Measurements from ENCODE around the gene RTP5.

Gene RTP5

DNA sequence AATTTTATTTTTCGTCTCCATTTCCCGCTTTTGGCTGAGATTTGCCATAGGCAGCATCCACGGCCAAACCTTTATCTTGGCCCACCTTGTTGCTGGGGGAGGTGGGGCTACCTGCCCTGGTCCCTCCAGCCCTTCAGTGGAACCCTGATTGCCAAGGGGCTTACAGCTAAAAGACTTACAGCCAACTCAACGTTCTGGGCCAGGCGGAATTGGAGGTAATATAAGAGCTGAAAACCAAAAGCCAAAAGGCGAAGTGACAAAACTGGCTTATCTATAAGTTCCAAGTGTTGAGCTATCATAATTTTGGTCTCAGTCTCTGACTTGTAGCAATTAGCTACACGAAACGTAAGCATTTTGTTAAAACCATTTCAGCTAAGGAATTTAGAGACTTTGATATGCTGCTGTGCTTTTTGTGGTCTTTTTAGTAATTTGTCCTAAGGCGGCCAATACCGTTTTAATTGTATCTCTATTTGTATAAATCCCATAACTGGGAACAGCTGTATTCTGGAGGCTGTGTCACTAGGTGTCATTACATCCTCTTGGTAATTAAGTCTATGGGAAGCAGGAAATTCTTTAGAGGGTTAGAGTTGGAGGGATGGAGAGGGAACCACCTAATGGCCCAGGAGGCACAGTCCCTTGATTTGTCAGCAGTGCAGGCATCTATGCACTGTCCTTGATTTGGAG, 34.9 kb upstream of the RTP5 start:
- no peak overlapping the region for H3K9ac ChIP-seq (ENCODE audit: low read length in 2 of 2)
- no peaks in the 10 kb centered on the region for H3K36me3 ChIP-seq (ENCODE audit: control insufficient read depth in 2 of 2, insufficient read depth in 2 of 2, low read length in 2 of 2)
- H3K4me1 ChIP-seq (ENCODE audit: control insufficient read depth, insufficient read depth, low read length): no peaks in the 10 kb centered on the region
- H3K9me3 ChIP-seq (ENCODE audit: control insufficient read depth in 2 of 2, low read length in 2 of 2): no peaks in the 10 kb centered on the region
- no peak overlapping the region for H3K27ac ChIP-seq (ENCODE audit: low read length)
- peaks cover 0 to 12% of the 10 kb centered on the region in 2 donors for H3K27me3 ChIP-seq (ENCODE audit: control insufficient read depth in 1 of 2, insufficient read depth in 2 of 2, low read length in 2 of 2)
- H3K4me3 ChIP-seq (ENCODE audit: low read length in 2 of 2): no peak overlapping the region

DNA sequence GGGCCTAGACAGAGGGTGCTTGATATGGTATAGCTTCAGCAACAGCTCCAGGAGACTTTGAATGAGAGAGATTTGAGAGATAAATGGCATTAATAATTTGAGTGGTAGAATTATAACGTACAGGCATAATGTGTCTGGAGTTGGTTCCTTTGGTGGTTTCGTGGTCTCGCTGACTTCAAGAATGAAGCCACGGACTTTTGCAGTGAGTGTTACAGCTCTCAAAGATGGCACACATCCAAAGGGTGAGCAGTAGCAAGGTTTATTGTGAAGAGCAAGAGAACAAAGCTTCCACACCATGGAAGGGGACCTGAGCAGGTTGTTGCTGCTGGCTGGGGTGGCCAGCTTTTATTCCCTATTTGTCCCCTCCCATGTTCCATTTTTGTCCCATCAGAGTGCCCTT, 33.9 kb upstream of the RTP5 start:
- H3K36me3 ChIP-seq (ENCODE audit: control insufficient read depth in 2 of 2, insufficient read depth in 2 of 2, low read length in 2 of 2): no peaks in the 10 kb centered on the region
- no peaks in the 10 kb centered on the region for H3K4me1 ChIP-seq (ENCODE audit: control insufficient read depth, insufficient read depth, low read length)
- H3K9me3 ChIP-seq (ENCODE audit: control insufficient read depth in 2 of 2, low read length in 2 of 2): no peaks in the 10 kb centered on the region
- peaks cover 0 to 12% of the 10 kb centered on the region in 2 donors for H3K27me3 ChIP-seq (ENCODE audit: control insufficient read depth in 1 of 2, insufficient read depth in 2 of 2, low read length in 2 of 2)
- no peak overlapping the region for H3K27ac ChIP-seq (ENCODE audit: low read length)
- H3K4me3 ChIP-seq (ENCODE audit: low read length in 2 of 2): no peak overlapping the region
- no peak overlapping the region for H3K9ac ChIP-seq (ENCODE audit: low read length in 2 of 2)

- H3K4me1 ChIP-seq (ENCODE audit: control insufficient read depth, insufficient read depth, low read length): no peaks in the 10 kb centered on the region
- no peak overlapping the region for H3K4me3 ChIP-seq (ENCODE audit: low read length in 2 of 2)
- no peaks in the 10 kb centered on the region for H3K9me3 ChIP-seq (ENCODE audit: control insufficient read depth in 2 of 2, low read length in 2 of 2)
- H3K27me3 ChIP-seq (ENCODE audit: control insufficient read depth in 1 of 2, insufficient read depth in 2 of 2, low read length in 2 of 2): peaks cover 0 to 12% of the 10 kb centered on the region in 2 donors
- no peak overlapping the region for H3K27ac ChIP-seq (ENCODE audit: low read length)
- no peak overlapping the region for H3K9ac ChIP-seq (ENCODE audit: low read length in 2 of 2)
- H3K36me3 ChIP-seq (ENCODE audit: control insufficient read depth in 2 of 2, insufficient read depth in 2 of 2, low read length in 2 of 2): no peaks in the 10 kb centered on the region
Observed at GRCh38 chr2:241836292-241836691, 33.2 kb upstream of the RTP5 start.

DNA sequence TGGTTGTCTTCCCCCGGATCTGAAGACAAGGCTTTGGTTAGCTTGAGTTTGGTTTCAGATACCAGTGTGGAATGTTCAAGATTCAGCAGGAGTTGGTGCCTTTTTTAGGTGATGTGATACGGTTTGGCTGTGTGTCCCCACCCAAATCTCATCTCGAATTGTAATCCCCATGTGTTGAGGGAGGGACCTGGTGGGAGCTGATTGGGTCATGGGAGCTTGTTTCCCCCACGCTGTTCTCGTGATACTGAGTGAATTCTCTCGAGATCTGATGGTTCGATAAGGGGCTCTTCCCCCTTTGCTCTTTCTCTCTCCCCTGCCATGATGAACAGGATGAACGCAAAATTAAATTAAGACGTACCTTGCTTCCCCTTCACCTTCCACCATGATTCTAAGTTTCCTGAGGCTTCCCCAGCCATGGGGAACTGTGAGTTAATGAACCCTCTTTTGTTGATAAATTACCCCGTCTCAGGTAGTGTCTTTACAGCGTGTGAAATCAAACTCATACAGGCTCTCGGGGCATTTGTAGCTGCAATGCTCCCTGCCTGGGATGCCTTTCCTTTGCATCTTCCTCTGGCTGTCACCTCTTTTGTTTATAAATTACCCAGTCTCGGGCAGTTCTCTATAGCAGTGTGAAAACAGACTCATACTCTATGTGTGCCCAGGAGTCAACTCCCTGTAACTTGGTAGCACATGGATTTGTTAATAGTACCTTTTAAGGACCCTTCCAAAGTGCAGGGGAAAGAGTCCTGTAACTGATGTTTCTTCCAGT, 32.1 kb upstream of the RTP5 start:
- H3K4me1 ChIP-seq (ENCODE audit: control insufficient read depth, insufficient read depth, low read length): no peaks in the 10 kb centered on the region
- H3K27me3 ChIP-seq (ENCODE audit: control insufficient read depth in 1 of 2, insufficient read depth in 2 of 2, low read length in 2 of 2): peaks cover 0 to 11% of the 10 kb centered on the region in 2 donors
- no peaks in the 10 kb centered on the region for H3K36me3 ChIP-seq (ENCODE audit: control insufficient read depth in 2 of 2, insufficient read depth in 2 of 2, low read length in 2 of 2)
- H3K4me3 ChIP-seq (ENCODE audit: low read length in 2 of 2): no peak overlapping the region
- H3K9me3 ChIP-seq (ENCODE audit: control insufficient read depth in 2 of 2, low read length in 2 of 2): no peaks in the 10 kb centered on the region
- H3K9ac ChIP-seq (ENCODE audit: low read length in 2 of 2): no peak overlapping the region
- H3K27ac ChIP-seq (ENCODE audit: low read length): no peak overlapping the region

DNA sequence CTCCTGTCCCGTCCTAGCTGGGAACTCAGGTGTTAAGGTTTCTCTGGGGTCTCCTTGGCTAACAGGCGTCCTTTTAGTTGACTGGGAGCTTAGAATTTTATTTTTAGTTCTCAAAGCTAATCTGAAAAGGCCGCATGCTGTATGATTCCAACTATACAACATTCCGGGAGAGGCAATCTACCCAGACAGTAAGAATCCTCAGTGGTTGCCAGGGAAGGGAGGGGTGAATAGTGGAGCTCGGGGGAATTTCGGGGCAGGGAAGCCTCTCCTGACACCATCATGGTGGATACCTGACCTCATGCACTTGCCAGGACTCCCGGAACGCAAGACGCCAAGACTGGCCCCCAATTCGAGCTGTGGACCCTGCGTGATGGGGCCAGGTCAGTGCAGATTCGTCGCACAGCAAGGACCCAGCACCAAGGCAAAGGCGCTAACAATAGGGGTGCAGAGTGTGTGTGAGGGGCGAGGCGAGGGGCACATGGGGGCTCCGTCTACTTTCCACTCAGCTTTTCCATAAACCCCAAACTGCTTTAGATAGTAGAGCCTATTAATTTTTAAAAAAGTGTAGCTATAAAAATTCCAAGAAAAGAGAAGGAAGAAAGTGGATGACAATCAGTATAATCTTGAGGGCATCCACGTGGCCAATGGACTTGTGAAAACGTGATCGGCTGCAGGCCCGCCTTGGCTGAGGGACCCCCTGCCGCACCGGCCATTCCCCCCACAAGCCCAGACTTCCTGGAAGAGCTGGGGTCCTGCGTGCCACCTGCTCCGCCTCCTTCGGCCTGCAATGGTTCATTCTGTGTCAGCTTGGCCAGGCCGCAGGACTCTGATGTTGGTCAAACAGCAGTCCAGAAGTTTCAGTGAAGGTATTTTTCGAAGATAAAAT, 28.1 kb upstream of the RTP5 start:
- no peaks in the 10 kb centered on the region for H3K27me3 ChIP-seq (ENCODE audit: control insufficient read depth in 1 of 2, insufficient read depth in 2 of 2, low read length in 2 of 2)
- peaks cover 11% of the 10 kb centered on the region for H3K4me1 ChIP-seq (ENCODE audit: control insufficient read depth, insufficient read depth, low read length)
- H3K27ac ChIP-seq (ENCODE audit: low read length): no peak overlapping the region
- H3K4me3 ChIP-seq (ENCODE audit: low read length in 2 of 2): no peak overlapping the region
- H3K36me3 ChIP-seq (ENCODE audit: control insufficient read depth in 2 of 2, insufficient read depth in 2 of 2, low read length in 2 of 2): no peaks in the 10 kb centered on the region
- H3K9me3 ChIP-seq (ENCODE audit: control insufficient read depth in 2 of 2, low read length in 2 of 2): no peaks in the 10 kb centered on the region
- H3K9ac ChIP-seq (ENCODE audit: low read length in 2 of 2): no peak overlapping the region

- H3K4me1 ChIP-seq (ENCODE audit: control insufficient read depth, insufficient read depth, low read length): peaks cover 11% of the 10 kb centered on the region
- H3K27ac ChIP-seq (ENCODE audit: low read length): no peak overlapping the region
- no peak overlapping the region for H3K9ac ChIP-seq (ENCODE audit: low read length in 2 of 2)
- no peaks in the 10 kb centered on the region for H3K27me3 ChIP-seq (ENCODE audit: control insufficient read depth in 1 of 2, insufficient read depth in 2 of 2, low read length in 2 of 2)
- no peaks in the 10 kb centered on the region for H3K9me3 ChIP-seq (ENCODE audit: control insufficient read depth in 2 of 2, low read length in 2 of 2)
- H3K36me3 ChIP-seq (ENCODE audit: control insufficient read depth in 2 of 2, insufficient read depth in 2 of 2, low read length in 2 of 2): no peaks in the 10 kb centered on the region
- H3K4me3 ChIP-seq (ENCODE audit: low read length in 2 of 2): no peak overlapping the region
Observed at GRCh38 chr2:241842067-241842415, 27.5 kb upstream of the RTP5 start.

DNA sequence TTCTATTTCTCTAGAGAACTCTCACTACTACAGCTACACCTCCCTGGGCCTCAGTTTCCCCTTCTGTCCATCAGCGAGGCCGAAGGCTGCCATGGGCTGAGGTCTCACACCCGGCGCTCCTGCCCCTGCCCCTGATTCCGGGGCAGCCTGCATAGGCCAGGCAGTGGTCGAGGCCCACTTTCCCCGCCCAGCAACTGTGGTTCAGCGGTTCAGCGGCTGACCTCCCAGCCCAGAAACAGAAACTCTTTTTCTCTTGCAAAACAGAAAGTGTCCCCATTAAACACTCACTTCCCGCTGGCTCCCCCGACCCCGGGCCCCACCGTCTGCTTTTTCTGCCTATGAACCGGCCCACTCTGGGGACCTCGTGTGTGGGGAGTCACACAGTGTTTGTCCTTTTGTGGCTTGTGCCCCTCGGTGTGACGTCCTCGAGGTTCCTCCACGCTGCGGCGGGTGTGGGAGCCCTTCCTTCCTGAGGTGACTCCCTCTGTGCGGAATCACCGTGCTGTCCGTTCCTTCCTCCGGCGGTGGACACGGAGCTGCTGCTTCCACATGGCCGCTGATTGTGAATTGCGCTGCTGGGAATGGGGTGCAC, 26.8 kb upstream of the RTP5 start:
- peaks cover 11% of the 10 kb centered on the region for H3K4me1 ChIP-seq (ENCODE audit: control insufficient read depth, insufficient read depth, low read length)
- no peaks in the 10 kb centered on the region for H3K27me3 ChIP-seq (ENCODE audit: control insufficient read depth in 1 of 2, insufficient read depth in 2 of 2, low read length in 2 of 2)
- H3K9me3 ChIP-seq (ENCODE audit: control insufficient read depth in 2 of 2, low read length in 2 of 2): no peaks in the 10 kb centered on the region
- no peak overlapping the region for H3K27ac ChIP-seq (ENCODE audit: low read length)
- no peak overlapping the region for H3K4me3 ChIP-seq (ENCODE audit: low read length in 2 of 2)
- H3K9ac ChIP-seq (ENCODE audit: low read length in 2 of 2): no peak overlapping the region
- H3K36me3 ChIP-seq (ENCODE audit: control insufficient read depth in 2 of 2, insufficient read depth in 2 of 2, low read length in 2 of 2): no peaks in the 10 kb centered on the region

GRCh38 chr2:241843321-241844065, 26.0 kb upstream of the RTP5 start:
- no peaks in the 10 kb centered on the region for H3K36me3 ChIP-seq (ENCODE audit: control insufficient read depth in 2 of 2, insufficient read depth in 2 of 2, low read length in 2 of 2)
- no peak overlapping the region for H3K4me3 ChIP-seq (ENCODE audit: low read length in 2 of 2)
- peaks cover 11% of the 10 kb centered on the region for H3K4me1 ChIP-seq (ENCODE audit: control insufficient read depth, insufficient read depth, low read length)
- H3K27ac ChIP-seq (ENCODE audit: low read length): no peak overlapping the region
- no peak overlapping the region for H3K9ac ChIP-seq (ENCODE audit: low read length in 2 of 2)
- H3K9me3 ChIP-seq (ENCODE audit: control insufficient read depth in 2 of 2, low read length in 2 of 2): no peaks in the 10 kb centered on the region
- no peaks in the 10 kb centered on the region for H3K27me3 ChIP-seq (ENCODE audit: control insufficient read depth in 1 of 2, insufficient read depth in 2 of 2, low read length in 2 of 2)

DNA sequence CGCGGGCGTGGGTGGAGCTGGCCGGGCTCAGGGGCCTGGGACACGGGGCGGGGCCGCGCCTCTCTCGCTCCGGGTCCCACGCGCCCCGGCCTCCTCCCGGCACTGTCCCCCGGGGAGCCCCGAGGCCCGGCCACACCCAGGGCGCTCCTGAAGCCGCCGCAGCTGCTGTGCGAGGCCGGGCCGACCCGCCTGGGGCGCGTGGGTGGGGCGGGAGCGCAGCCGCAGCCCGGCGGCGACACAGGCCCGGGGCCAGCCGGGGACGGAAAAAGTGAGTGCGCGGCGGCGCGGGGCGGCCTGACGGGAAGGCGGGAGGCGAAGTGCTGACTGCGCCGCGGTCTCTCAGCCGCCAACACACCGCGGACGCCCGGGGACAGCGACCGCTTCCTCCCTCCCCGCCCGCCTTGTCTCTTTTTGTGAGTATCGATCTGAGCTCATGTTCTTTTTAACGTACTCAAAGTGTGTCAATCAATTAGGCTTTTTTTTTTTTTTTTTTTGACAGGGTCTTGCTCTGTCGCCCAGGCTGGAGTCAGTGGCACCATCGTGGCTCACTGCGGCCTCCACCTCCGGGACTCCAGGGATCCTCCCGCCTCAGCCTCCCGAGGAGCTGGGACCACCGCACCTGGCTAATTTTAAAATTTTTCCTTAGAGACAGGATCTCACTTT, 25.3 kb upstream of the RTP5 start:
- Histone ChIP-seq H3K4me3 (ENCODE audit: low read length in 2 of 2) (peak overlapping the region; percentile 43 to 67), H3K9ac (ENCODE audit: low read length in 2 of 2) (peak overlapping the region; percentile 55 to 62), H3K27ac (ENCODE audit: low read length) (no peak overlapping the region), H3K4me1 (ENCODE audit: control insufficient read depth, insufficient read depth, low read length) (peaks cover 11% of the 10 kb centered on the region), H3K9me3 (ENCODE audit: control insufficient read depth in 2 of 2, low read length in 2 of 2) (no peaks in the 10 kb centered on the region), H3K27me3 (ENCODE audit: control insufficient read depth in 1 of 2, insufficient read depth in 2 of 2, low read length in 2 of 2) (no peaks in the 10 kb centered on the region), H3K36me3 (ENCODE audit: control insufficient read depth in 2 of 2, insufficient read depth in 2 of 2, low read length in 2 of 2) (no peaks in the 10 kb centered on the region)
